ENCODE results near the gene VPS4A. TPM values are rescaled to one million over a fixed set of nuclear protein-coding genes. Genes with fewer than 3 reads are reported as not detected.

The VPS4A gene
- total and polyA plus RNA-seq, 10 of the 15 experiments (the other 5 are each of a cell fraction or from before 2014, with no cell fraction given) = 5.2 to 36.3 (median 21.4) TPM

GRCh38 chr16:69373019-69373418 lies 61.9 kb downstream of the VPS4A start (continued):
- TF ChIP-seq PBX3 (IDR thresholded peaks at IDR 0.05; ENCODE audit: insufficient replicate concordance, low read depth, low read length) (no peak), NRF1 (conservative IDR thresholded peaks at IDR 0.05; ENCODE audit: low read depth, low read length) (no peak), RELA (IDR thresholded peaks at IDR 0.05; ENCODE audit: borderline replicate concordance, partially characterized antibody) (no peak)

Other genes starting within 250 kb of the VPS4A start
Only the 7 nearest of the 10 such genes appear.
- gene SNTB2, start 124.2 kb upstream of the VPS4A start, total RNA-seq (2014; rRNA removed) = 5.2 and 6.9 TPM in 2 replicates
- 4.8 and 5.5 TPM in 2 replicates for gene SNTB2, start 124.2 kb upstream of the VPS4A start, total RNA-seq (2014; rRNA removed; fragmentation: Illumina TruSeq; extraction: Trizol)
- gene SNTB2, start 124.2 kb upstream of the VPS4A start, total RNA-seq (2021) = 12.7 and 15.7 TPM in 2 replicates
- gene SNTB2, start 124.2 kb upstream of the VPS4A start, polyA plus RNA-seq (2011; rRNA removed) = 6.6 TPM in 2 replicates
- gene SNTB2, start 124.2 kb upstream of the VPS4A start, polyA plus RNA-seq (2014; fragmentation: Illumina TruSeq; extraction: Trizol) = 4.7 and 4.8 TPM in 2 replicates
- 1 to 10 TPM; 1.2 to 1.4 TPM for gene SNTB2, start 124.2 kb upstream of the VPS4A start, polyA plus RNA-seq (2014; fragmentation: Nextera tagmentation; extraction: Ambion mirVana)
- gene SNTB2, start 124.2 kb upstream of the VPS4A start, polyA plus RNA-seq (2014; rRNA removed) = 6.5 and 7.9 TPM in 2 replicates
- 1 to 10 TPM; 1.3 to 2.2 TPM for gene SNTB2, start 124.2 kb upstream of the VPS4A start, polyA plus RNA-seq (2016; fragmentation: Nextera tagmentation; extraction: Ambion mirVana)
- 32.5 and 42.0 TPM in 2 replicates for gene PDF, start 19.2 kb downstream of the VPS4A start, total RNA-seq (2014; rRNA removed)
- 2.4 and 3.0 TPM in 2 replicates for gene PDF, start 19.2 kb downstream of the VPS4A start, total RNA-seq (2014; rRNA removed; fragmentation: Illumina TruSeq; extraction: Trizol)
- 25.8 and 28.7 TPM in 2 replicates for gene PDF, start 19.2 kb downstream of the VPS4A start, total RNA-seq (2021)
- 1.4 and 4.6 TPM in 2 replicates for gene PDF, start 19.2 kb downstream of the VPS4A start, polyA plus RNA-seq (2011; rRNA removed)
- 1.9 and 2.4 TPM in 2 replicates for gene PDF, start 19.2 kb downstream of the VPS4A start, polyA plus RNA-seq (2014; fragmentation: Illumina TruSeq; extraction: Trizol)
- gene PDF, start 19.2 kb downstream of the VPS4A start, polyA plus RNA-seq (2014; fragmentation: Nextera tagmentation; extraction: Ambion mirVana) = under 1 TPM; 0.13 to 0.37 TPM
- gene PDF, start 19.2 kb downstream of the VPS4A start, polyA plus RNA-seq (2014; rRNA removed) = 30.1 and 37.6 TPM in 2 replicates
- gene PDF, start 19.2 kb downstream of the VPS4A start, polyA plus RNA-seq (2016; fragmentation: Nextera tagmentation; extraction: Ambion mirVana) = 10 to 100 TPM; 38.5 to 44.1 TPM
- gene COG8, start 28.2 kb downstream of the VPS4A start, total RNA-seq (2014; rRNA removed) = 38.0 and 39.6 TPM in 2 replicates
- 18.1 and 19.1 TPM in 2 replicates for gene COG8, start 28.2 kb downstream of the VPS4A start, total RNA-seq (2014; rRNA removed; fragmentation: Illumina TruSeq; extraction: Trizol)
- 29.9 and 38.6 TPM in 2 replicates for gene COG8, start 28.2 kb downstream of the VPS4A start, total RNA-seq (2021)
- 12.4 and 20.3 TPM in 2 replicates for gene COG8, start 28.2 kb downstream of the VPS4A start, polyA plus RNA-seq (2011; rRNA removed)
- gene COG8, start 28.2 kb downstream of the VPS4A start, polyA plus RNA-seq (2014; fragmentation: Illumina TruSeq; extraction: Trizol) = 13.1 and 17.5 TPM in 2 replicates
- gene COG8, start 28.2 kb downstream of the VPS4A start, polyA plus RNA-seq (2014; fragmentation: Nextera tagmentation; extraction: Ambion mirVana) = 1 to 10 TPM; 2.8 to 3.1 TPM
- gene COG8, start 28.2 kb downstream of the VPS4A start, polyA plus RNA-seq (2014; rRNA removed) = 25.1 and 27.2 TPM in 2 replicates
- gene COG8, start 28.2 kb downstream of the VPS4A start, polyA plus RNA-seq (2016; fragmentation: Nextera tagmentation; extraction: Ambion mirVana) = 10 to 100 TPM; 29.2 to 31.0 TPM
- gene NIP7, start 28.4 kb downstream of the VPS4A start, total RNA-seq (2014; rRNA removed) = 35.5 and 43.2 TPM in 2 replicates
- gene NIP7, start 28.4 kb downstream of the VPS4A start, total RNA-seq (2014; rRNA removed; fragmentation: Illumina TruSeq; extraction: Trizol) = 54.1 and 58.9 TPM in 2 replicates
- 38.5 and 39.1 TPM in 2 replicates for gene NIP7, start 28.4 kb downstream of the VPS4A start, total RNA-seq (2021)
- gene NIP7, start 28.4 kb downstream of the VPS4A start, polyA plus RNA-seq (2011; rRNA removed) = 18.8 and 20.7 TPM in 2 replicates
- 57.7 and 68.6 TPM in 2 replicates for gene NIP7, start 28.4 kb downstream of the VPS4A start, polyA plus RNA-seq (2014; fragmentation: Illumina TruSeq; extraction: Trizol)
- 10 to 100 TPM; 57.8 to 62.9 TPM for gene NIP7, start 28.4 kb downstream of the VPS4A start, polyA plus RNA-seq (2014; fragmentation: Nextera tagmentation; extraction: Ambion mirVana)
- 35.5 and 38.6 TPM in 2 replicates for gene NIP7, start 28.4 kb downstream of the VPS4A start, polyA plus RNA-seq (2014; rRNA removed)
- gene NIP7, start 28.4 kb downstream of the VPS4A start, polyA plus RNA-seq (2016; fragmentation: Nextera tagmentation; extraction: Ambion mirVana) = 10 to 100 TPM; 56.6 to 56.7 TPM
- gene TMED6, start 40.4 kb downstream of the VPS4A start, total RNA-seq (2014; rRNA removed) = 0.27 and 0.40 TPM in 2 replicates
- 0.37 and 1.1 TPM in 2 replicates for gene TMED6, start 40.4 kb downstream of the VPS4A start, total RNA-seq (2014; rRNA removed; fragmentation: Illumina TruSeq; extraction: Trizol)
- gene TMED6, start 40.4 kb downstream of the VPS4A start, total RNA-seq (2021) = 0.48 and 1.7 TPM in 2 replicates
- 0.30 and 0.36 TPM in 2 replicates for gene TMED6, start 40.4 kb downstream of the VPS4A start, polyA plus RNA-seq (2011; rRNA removed)
- 0.78 and 1.4 TPM in 2 replicates for gene TMED6, start 40.4 kb downstream of the VPS4A start, polyA plus RNA-seq (2014; fragmentation: Illumina TruSeq; extraction: Trizol)
- under 1 TPM; 0.40 to 0.80 TPM for gene TMED6, start 40.4 kb downstream of the VPS4A start, polyA plus RNA-seq (2014; fragmentation: Nextera tagmentation; extraction: Ambion mirVana)
- 0.27 and 0.52 TPM in 2 replicates for gene TMED6, start 40.4 kb downstream of the VPS4A start, polyA plus RNA-seq (2014; rRNA removed)
- gene TMED6, start 40.4 kb downstream of the VPS4A start, polyA plus RNA-seq (2016; fragmentation: Nextera tagmentation; extraction: Ambion mirVana) = under 1 TPM; 0.78 to 0.83 TPM
- 11.1 and 12.6 TPM in 2 replicates for gene TERF2, start 74.7 kb downstream of the VPS4A start, total RNA-seq (2014; rRNA removed)
- gene TERF2, start 74.7 kb downstream of the VPS4A start, total RNA-seq (2014; rRNA removed; fragmentation: Illumina TruSeq; extraction: Trizol) = 16.3 and 16.8 TPM in 2 replicates
- gene TERF2, start 74.7 kb downstream of the VPS4A start, total RNA-seq (2021) = 35.7 and 40.9 TPM in 2 replicates
- 20.2 and 22.8 TPM in 2 replicates for gene TERF2, start 74.7 kb downstream of the VPS4A start, polyA plus RNA-seq (2011; rRNA removed)
- gene TERF2, start 74.7 kb downstream of the VPS4A start, polyA plus RNA-seq (2014; fragmentation: Illumina TruSeq; extraction: Trizol) = 45.1 and 47.5 TPM in 2 replicates
- gene TERF2, start 74.7 kb downstream of the VPS4A start, polyA plus RNA-seq (2014; fragmentation: Nextera tagmentation; extraction: Ambion mirVana) = 10 to 100 TPM; 15.7 to 18.2 TPM
- gene TERF2, start 74.7 kb downstream of the VPS4A start, polyA plus RNA-seq (2014; rRNA removed) = 19.8 and 22.4 TPM in 2 replicates
- 10 to 100 TPM in 1 of 2 experiments, 1 to 10 TPM in 1; 4.8 to 17.1 TPM for gene TERF2, start 74.7 kb downstream of the VPS4A start, polyA plus RNA-seq (2016; fragmentation: Nextera tagmentation; extraction: Ambion mirVana)
- 161 and 206 TPM in 2 replicates for gene CYB5B, start 113.3 kb downstream of the VPS4A start, total RNA-seq (2014; rRNA removed)
- gene CYB5B, start 113.3 kb downstream of the VPS4A start, total RNA-seq (2014; rRNA removed; fragmentation: Illumina TruSeq; extraction: Trizol) = 175 and 180 TPM in 2 replicates
- 168 TPM in 2 replicates for gene CYB5B, start 113.3 kb downstream of the VPS4A start, total RNA-seq (2021)
- gene CYB5B, start 113.3 kb downstream of the VPS4A start, polyA plus RNA-seq (2011; rRNA removed) = 293 and 322 TPM in 2 replicates
- 305 and 355 TPM in 2 replicates for gene CYB5B, start 113.3 kb downstream of the VPS4A start, polyA plus RNA-seq (2014; fragmentation: Illumina TruSeq; extraction: Trizol)
- 100 to 1,000 TPM; 170 to 182 TPM for gene CYB5B, start 113.3 kb downstream of the VPS4A start, polyA plus RNA-seq (2014; fragmentation: Nextera tagmentation; extraction: Ambion mirVana)
- 141 and 145 TPM in 2 replicates for gene CYB5B, start 113.3 kb downstream of the VPS4A start, polyA plus RNA-seq (2014; rRNA removed)
- 100 to 1,000 TPM; 239 to 244 TPM for gene CYB5B, start 113.3 kb downstream of the VPS4A start, polyA plus RNA-seq (2016; fragmentation: Nextera tagmentation; extraction: Ambion mirVana)

All from GM12878 (cell line).